HT-29 (cell line): Measurements from ENCODE around the gene MAP3K5. TPM values are rescaled to one million over a fixed set of nuclear protein-coding genes. Genes with fewer than 3 reads are reported as not detected.

Source experiments
- DNase-seq: peaks from one replicate; pipeline ENCODE4 v3.0.0-alpha.2; 2015; ENCODE audit warnings: low spot score
- total RNA-seq: library from RNA; depleted of rRNA; stranded (reverse); fragments of >200 nt; shearing (Covaris generic); gene quantifications from 2 replicates; pipeline ENCODE4 v1.2.3, GENCODE V29; 2014

Gene MAP3K5
- total RNA-seq, 1 experiment from 2014 or later: 11.8 TPM

- DNase-seq: peak; percentile 61
These were observed 209.4 kb downstream of the MAP3K5 start for GRCh38 chr6:136582711-136583471.

GRCh38 chr6:136579800-136580199, 212.5 kb downstream of the MAP3K5 start:
- DNase-seq: no peak

- DNase-seq: no peak
These were observed 215.5 kb downstream of the MAP3K5 start for GRCh38 chr6:136576821-136577220.

GRCh38 chr6:136571496-136571895, 220.8 kb downstream of the MAP3K5 start:
- DNase-seq: no peak

GRCh38 chr6:136571065-136571464, 221.2 kb downstream of the MAP3K5 start:
- DNase-seq: no peak

GRCh38 chr6:136568129-136568528, 224.1 kb downstream of the MAP3K5 start:
- peak; percentile 43 for DNase-seq

- peak; percentile 46 for DNase-seq
These were observed 224.6 kb downstream of the MAP3K5 start for GRCh38 chr6:136567688-136568087.

GRCh38 chr6:136566851-136567250, 225.4 kb downstream of the MAP3K5 start:
- no peak for DNase-seq

DNA sequence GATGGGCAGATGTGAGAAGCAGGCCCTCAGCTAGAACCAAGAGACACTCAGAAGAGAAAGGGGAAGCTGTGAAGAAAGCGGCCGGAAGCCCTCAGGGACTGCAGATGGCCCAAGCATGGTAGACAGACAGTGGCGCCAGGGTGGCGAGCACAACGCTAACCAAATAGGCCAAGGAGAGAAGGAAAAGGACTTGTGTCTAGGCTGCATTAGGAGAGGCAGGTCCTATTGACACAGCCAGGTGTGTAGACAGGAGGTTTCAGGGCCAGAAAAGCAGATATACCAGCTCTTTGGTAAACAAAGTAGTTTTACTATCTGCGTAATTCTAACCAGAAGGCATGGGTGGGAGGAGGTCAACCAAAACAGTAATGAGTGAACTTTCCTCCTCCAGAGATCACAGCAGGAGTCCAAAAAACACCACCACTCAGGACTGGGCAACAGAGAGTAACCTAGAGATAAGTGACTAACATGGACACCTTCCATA, 226.2 kb downstream of the MAP3K5 start:
- peak; percentile 85 for DNase-seq

DNA sequence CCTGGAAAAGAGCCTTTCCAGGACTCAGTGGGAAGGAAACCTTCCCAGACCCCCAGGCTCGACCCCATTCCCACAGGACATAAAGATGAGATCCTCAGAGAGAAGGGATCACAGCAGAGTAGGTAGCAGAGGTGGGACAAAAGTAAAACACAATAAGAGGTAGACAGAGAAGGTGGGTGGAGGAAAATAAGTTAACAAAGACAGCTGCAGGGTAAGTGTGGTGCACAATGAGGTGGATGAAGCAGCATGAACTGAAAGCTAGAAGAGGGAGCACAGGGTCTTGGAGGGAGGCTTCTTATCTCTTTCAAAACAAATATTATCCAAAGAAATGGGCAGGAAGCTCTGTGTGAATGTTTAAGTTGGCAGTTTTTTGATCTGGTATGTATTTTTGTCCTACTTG, 228.1 kb downstream of the MAP3K5 start:
- DNase-seq: no peak

DNA sequence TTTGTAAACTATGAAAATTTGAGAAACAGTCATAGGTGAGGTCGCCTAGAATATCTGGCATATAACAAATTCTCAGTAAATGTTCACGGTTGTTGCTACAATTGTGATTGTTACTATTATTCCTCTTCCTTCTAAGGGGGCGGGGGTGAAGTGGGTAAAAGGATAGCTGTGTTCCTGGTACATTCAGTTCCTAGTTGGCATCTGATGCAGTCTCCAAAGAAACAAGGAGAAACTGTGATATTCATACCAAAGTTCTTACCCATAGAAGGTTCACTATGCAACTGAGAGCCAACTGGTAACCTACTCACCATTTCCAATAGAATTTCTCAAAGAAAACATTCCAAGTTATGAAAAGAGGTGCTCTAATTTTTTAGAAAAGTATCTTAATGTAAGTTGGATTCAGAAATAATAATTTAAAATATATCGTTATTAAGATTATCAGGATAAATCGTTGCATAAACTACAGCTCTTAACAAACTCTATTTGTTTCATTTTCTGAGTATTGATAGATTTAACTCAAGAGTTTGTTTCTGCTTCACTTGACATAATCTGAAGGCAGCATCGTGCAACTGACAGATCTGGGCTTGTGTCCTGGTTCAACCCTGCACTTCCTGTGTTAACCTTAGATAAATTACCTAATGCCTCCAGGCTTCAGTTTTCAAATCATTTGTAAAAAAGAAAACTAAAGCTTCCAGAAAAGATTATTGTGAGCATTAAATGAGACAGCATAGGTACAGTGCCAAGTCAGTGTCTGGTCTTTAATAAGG, 228.7 kb downstream of the MAP3K5 start:
- DNase-seq: no peak

GRCh38 chr6:136562211-136562610, 230.1 kb downstream of the MAP3K5 start:
- no peak for DNase-seq

- peak; percentile 33 for DNase-seq
These were observed 239.0 kb downstream of the MAP3K5 start for GRCh38 chr6:136553166-136553787.

- no peak for DNase-seq
These were observed 240.2 kb downstream of the MAP3K5 start for GRCh38 chr6:136552054-136552453.

- peak; percentile 59 for DNase-seq
These were observed 241.2 kb downstream of the MAP3K5 start for GRCh38 chr6:136551103-136551502.

GRCh38 chr6:136550330-136551071, 241.8 kb downstream of the MAP3K5 start, which contains the start of gene MAP7:
MAP7 (minus strand) TSS chr6:136550422; CDS start chr6:136550408, 14 bp downstream.
- DNase-seq: peak; percentile 93

DNA sequence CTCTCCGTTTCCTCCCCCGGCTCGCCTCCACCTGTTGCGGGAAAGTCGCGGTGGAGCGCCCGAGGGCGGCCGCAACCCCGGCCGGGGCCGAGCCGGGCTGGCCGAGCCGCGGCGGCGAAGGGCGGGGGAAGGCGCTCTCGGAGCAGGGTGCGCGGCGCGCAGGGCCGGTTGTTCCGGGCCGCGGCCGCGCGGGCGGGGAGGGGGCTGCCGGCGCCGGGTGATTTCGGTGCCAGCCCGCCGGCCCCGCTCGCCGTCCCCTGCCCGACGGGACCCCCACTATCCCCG, 242.3 kb downstream of the MAP3K5 start:
- DNase-seq: no peak

- peak; percentile 65 for DNase-seq
These were observed 242.8 kb downstream of the MAP3K5 start for GRCh38 chr6:136549300-136550044.

DNA sequence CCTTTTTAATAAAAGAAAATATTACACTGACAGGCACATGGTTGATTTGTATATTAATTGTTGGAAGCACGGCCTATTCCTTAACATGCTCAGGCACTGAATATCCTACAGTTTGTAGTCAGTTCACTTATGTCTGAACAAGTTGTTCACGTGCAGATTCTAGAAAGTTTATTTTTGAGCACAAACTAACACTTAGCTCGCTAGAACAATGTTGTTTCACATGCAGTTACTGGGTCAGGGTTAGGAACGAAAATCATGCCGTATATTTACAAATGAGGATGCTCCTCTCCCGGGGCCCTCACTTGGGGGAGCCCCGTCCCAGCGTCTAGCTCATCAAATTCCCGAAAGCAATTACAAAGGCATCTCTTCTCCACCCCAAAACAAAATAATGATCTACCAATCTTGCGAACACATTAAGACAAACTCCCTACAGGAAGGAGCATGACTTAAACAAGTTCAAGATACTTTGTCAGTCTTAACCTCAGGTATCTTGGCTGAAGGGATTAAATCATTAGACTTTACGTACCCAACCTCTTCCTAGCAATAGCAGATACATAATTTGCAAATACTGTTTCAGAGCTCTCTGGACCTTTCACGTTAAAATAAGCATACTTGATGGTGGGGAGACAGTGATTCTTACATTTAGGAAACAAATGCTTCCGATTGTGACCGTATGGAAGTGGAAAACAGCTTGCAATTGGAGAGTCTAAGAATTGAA, 243.5 kb downstream of the MAP3K5 start:
- no peak for DNase-seq

DNA sequence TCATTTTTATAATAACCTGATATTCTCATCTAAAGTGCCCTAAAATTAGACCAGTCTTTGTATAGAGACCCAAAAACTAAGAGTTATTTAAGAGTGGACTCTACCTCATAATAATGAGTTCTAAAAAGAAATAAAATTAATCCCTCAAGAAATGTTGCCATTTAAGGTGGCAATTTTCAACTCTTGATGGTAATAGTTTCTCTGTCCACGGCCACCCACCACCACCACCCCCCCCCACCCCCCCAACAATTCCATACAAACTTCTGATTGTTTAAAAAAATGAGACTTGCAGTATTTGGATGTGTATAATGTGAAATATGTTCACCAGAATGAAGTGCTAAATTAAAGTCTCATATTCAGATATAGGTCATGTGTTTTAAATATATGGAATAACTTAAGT, 244.4 kb downstream of the MAP3K5 start:
- no peak for DNase-seq
